HPDE6-E6E7 (cell line): ENCODE measurements around the gene ZNF577.

Source experiments
- DNase-seq: peaks from one replicate; pipeline ENCODE4 v3.0.0; 2011; ENCODE audit warnings: missing footprints; ENCODE audit errors: extremely low spot score

The ZNF577 gene

GRCh38 chr19:51873097-51873496 lies 14.7 kb downstream of the ZNF577 start:
- DNase-seq, result no peak

- DNase-seq, result no peak
Observed at GRCh38 chr19:51861870-51862622, 25.7 kb downstream of the ZNF577 start.

- DNase-seq, result no peak
Observed at GRCh38 chr19:51837145-51837544, 50.6 kb downstream of the ZNF577 start.

GRCh38 chr19:51830274-51830673 lies 57.5 kb downstream of the ZNF577 start:
- DNase-seq, result no peak

- DNase-seq, result no peak
Observed at GRCh38 chr19:51824281-51825005, 63.3 kb downstream of the ZNF577 start.

GRCh38 chr19:51822946-51823345 lies 64.8 kb downstream of the ZNF577 start:
- DNase-seq, result no peak

- DNase-seq, result no peak
Observed at GRCh38 chr19:51822325-51822724, 65.4 kb downstream of the ZNF577 start.

GRCh38 chr19:51821921-51822320 lies 65.8 kb downstream of the ZNF577 start:
- no peak for DNase-seq

- no peak for DNase-seq
Observed at GRCh38 chr19:51821456-51821855, 66.3 kb downstream of the ZNF577 start.
